Keratinocyte (primary cell): Measurements from ENCODE around the gene DIPK2A. TPM values are rescaled to one million over a fixed set of nuclear protein-coding genes. Genes with fewer than 3 reads are reported as not detected.

Experiments
- DNase-seq: peaks from one replicate; pipeline ENCODE4 v3.0.0-alpha.2; 2011; ENCODE audit warnings: low read depth, missing footprints, low spot score
- FAIRE-seq: peaks from 2 replicates; lab custom pipeline; 2011; peaks lifted over from hg19 to GRCh38; lab: Jason Lieb, UNC
- H2AFZ ChIP-seq: 2 replicates; pipeline ENCODE4 v1.6.0; 2012; ENCODE audit warnings: low read length, control low read depth, inconsistent platforms; ENCODE audit not compliant: control insufficient read depth
- H3K27ac ChIP-seq: 2 replicates; pipeline ENCODE4 v1.5.1; 2011; ENCODE audit warnings: low read length; ENCODE audit not compliant: control insufficient read depth, insufficient read depth
- H3K27me3 ChIP-seq: 3 replicates; pipeline ENCODE4 v1.6.0; 2011; ENCODE audit warnings: low read length; ENCODE audit not compliant: control insufficient read depth, insufficient read depth; ENCODE audit errors: extremely low read depth
- H3K36me3 ChIP-seq, 2 experiments: 2 replicates in 1 of 2; 3 replicates in 1 of 2; pipeline ENCODE4 v1.5.1; 2011; ENCODE audit warnings: low read length in 2 of 2, mild to moderate bottlenecking in 1 of 2; ENCODE audit not compliant: control insufficient read depth in 2 of 2, insufficient read depth in 2 of 2; ENCODE audit errors: extremely low read depth in 1 of 2
- H3K4me1 ChIP-seq: 3 replicates; pipeline ENCODE4 v1.5.1; 2011; ENCODE audit warnings: low read length; ENCODE audit not compliant: control insufficient read depth, insufficient read depth; ENCODE audit errors: extremely low read depth
- H3K4me2 ChIP-seq: 3 replicates; pipeline ENCODE4 v1.6.0; 2011; ENCODE audit warnings: low read depth, low read length; ENCODE audit not compliant: control insufficient read depth, insufficient read depth; ENCODE audit errors: extremely low read depth
- H3K4me3 ChIP-seq, 3 experiments: fragments of 200-600 bp in 1 of 3; sonication (generic) in 1 of 3; 2 replicates in 2 of 3; 3 replicates in 1 of 3; pipeline ENCODE4 v1.5.1; 2011 to 2016; ENCODE audit warnings: low read length in 3 of 3, mild to moderate bottlenecking in 3 of 3, control low read depth in 2 of 3, inconsistent platforms in 1 of 3, low read depth in 1 of 3, mixed read lengths in 1 of 3, mixed run types in 1 of 3, moderate library complexity in 1 of 3; ENCODE audit not compliant: control insufficient read depth in 2 of 3, insufficient read depth in 2 of 3; ENCODE audit errors: extremely low read depth in 1 of 3
- H3K79me2 ChIP-seq: 2 replicates; pipeline ENCODE4 v1.6.0; 2012; ENCODE audit warnings: low read length; ENCODE audit not compliant: control insufficient read depth, insufficient read depth
- H3K9ac ChIP-seq: 3 replicates; pipeline ENCODE4 v1.6.0; 2011; ENCODE audit warnings: low read length; ENCODE audit not compliant: control insufficient read depth, insufficient read depth; ENCODE audit errors: extremely low read depth
- H3K9me1 ChIP-seq: 3 replicates; pipeline ENCODE4 v1.6.0; 2011; ENCODE audit warnings: low read length; ENCODE audit not compliant: control insufficient read depth, insufficient read depth; ENCODE audit errors: extremely low read depth
- H3K9me3 ChIP-seq: 2 replicates; pipeline ENCODE4 v1.5.1; 2012; ENCODE audit warnings: low read depth, low read length; ENCODE audit not compliant: control insufficient read depth
- H4K20me1 ChIP-seq: 3 replicates; pipeline ENCODE4 v1.6.0; 2011; ENCODE audit warnings: low read length; ENCODE audit not compliant: control insufficient read depth, insufficient read depth; ENCODE audit errors: extremely low read depth
- EZH2 ChIP-seq: IDR thresholded peaks from one replicate; pipeline ENCODE4 v1.6.1; 2012; ENCODE audit warnings: inconsistent platforms, mild to moderate bottlenecking, low read length, moderate library complexity
- dilution Hi-C: fragments of 300-500 bp; cut with MboI; formaldehyde crosslinking; loops from one replicate; pipeline ENCODE4 v1.7.0; 2020; ENCODE audit warnings: low sequenced_read_pairs; ENCODE audit not compliant: extremely low pct_ligation_motif_present
- polyA plus RNA-seq, 5 experiments: library from polyadenylated mRNA; depleted of rRNA in 3 of 5; stranded (reverse) in 3 of 5; stranded (forward) in 1 of 5; unstranded in 1 of 5; fragments of >200 nt; gene quantifications; 1 replicate in 1 of 5; 2 replicates in 3 of 5; 3 replicates in 1 of 5; pipeline versions ENCODE4 v1.2.1 to v1.2.3, GENCODE V29; 2011 to 2012; ENCODE audit warnings: missing spikeins in 2 of 5, low read depth in 1 of 5, low replicate concordance in 1 of 5
- TF ChIP-seq, protein P1 (sequence below), 3 experiments: IDR thresholded peaks in 1 of 3; conservative IDR thresholded peaks in 1 of 3; optimal IDR thresholded peaks in 1 of 3; 2 replicates in 2 of 3; 3 replicates in 1 of 3; pipeline versions ENCODE3 to v1.5.1; 2011; ENCODE audit warnings: low read length in 3 of 3, mild to moderate bottlenecking in 3 of 3, moderate library complexity in 2 of 3, control low read depth in 1 of 3, inconsistent platforms in 1 of 3; ENCODE audit not compliant: insufficient read depth in 2 of 3; ENCODE audit errors: extremely low read depth in 1 of 3

The DIPK2A gene
- polyA plus RNA-seq, 1 donor (not counting 4 experiments of a cell fraction or from before 2014, with no cell fraction given): 7.8 TPM

DNA sequence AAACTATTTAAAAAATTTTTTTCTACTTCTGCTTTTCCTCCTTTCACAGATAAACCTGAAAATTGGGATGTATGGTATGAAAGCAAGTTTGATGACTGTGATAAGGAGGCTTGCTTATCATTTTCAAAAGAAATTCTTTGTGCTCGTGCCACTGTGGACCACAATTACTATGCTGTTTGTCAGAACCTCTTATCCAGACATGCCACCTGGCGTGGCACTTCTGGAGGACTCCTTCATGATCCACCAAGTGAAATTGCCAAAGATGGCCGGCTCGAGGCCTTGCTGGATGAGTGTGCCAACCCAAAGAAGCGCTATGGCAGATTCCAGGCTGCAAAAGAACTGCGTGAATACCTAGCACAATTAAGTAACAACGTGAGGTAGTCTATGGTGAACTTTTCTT, 17.8 kb downstream of the DIPK2A start:
- no peaks in the 10 kb centered on the region for H3K27me3 ChIP-seq
- no peaks in the 10 kb centered on the region for H3K9me3 ChIP-seq
- TF ChIP-seq EZH2: no peak
- TF ChIP-seq, protein P1, sequence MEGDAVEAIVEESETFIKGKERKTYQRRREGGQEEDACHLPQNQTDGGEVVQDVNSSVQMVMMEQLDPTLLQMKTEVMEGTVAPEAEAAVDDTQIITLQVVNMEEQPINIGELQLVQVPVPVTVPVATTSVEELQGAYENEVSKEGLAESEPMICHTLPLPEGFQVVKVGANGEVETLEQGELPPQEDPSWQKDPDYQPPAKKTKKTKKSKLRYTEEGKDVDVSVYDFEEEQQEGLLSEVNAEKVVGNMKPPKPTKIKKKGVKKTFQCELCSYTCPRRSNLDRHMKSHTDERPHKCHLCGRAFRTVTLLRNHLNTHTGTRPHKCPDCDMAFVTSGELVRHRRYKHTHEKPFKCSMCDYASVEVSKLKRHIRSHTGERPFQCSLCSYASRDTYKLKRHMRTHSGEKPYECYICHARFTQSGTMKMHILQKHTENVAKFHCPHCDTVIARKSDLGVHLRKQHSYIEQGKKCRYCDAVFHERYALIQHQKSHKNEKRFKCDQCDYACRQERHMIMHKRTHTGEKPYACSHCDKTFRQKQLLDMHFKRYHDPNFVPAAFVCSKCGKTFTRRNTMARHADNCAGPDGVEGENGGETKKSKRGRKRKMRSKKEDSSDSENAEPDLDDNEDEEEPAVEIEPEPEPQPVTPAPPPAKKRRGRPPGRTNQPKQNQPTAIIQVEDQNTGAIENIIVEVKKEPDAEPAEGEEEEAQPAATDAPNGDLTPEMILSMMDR (optimal IDR thresholded peaks at IDR 0.05 in 1 of 3, IDR thresholded peaks at IDR 0.05 in 1 of 3, conservative IDR thresholded peaks at IDR 0.05 in 1 of 3; ENCODE audit: extremely low read depth in 1 of 3, insufficient read depth in 2 of 3, low read length in 3 of 3): no peak
- H3K27ac ChIP-seq: no peak overlapping the region
- H4K20me1 ChIP-seq: no peaks in the 10 kb centered on the region
- no peak overlapping the region for H2AFZ ChIP-seq
- H3K9ac ChIP-seq: no peak overlapping the region
- H3K36me3 ChIP-seq: no peaks in the 10 kb centered on the region
- H3K9me1 ChIP-seq: no peaks in the 10 kb centered on the region
- dilution Hi-C loops: no loop called here
- no peak for FAIRE-seq
- H3K4me2 ChIP-seq: no peak overlapping the region
- no peak for DNase-seq
- no peaks in the 10 kb centered on the region for H3K79me2 ChIP-seq
- no peak overlapping the region for H3K4me3 ChIP-seq
- H3K4me1 ChIP-seq: no peaks in the 10 kb centered on the region

DNA sequence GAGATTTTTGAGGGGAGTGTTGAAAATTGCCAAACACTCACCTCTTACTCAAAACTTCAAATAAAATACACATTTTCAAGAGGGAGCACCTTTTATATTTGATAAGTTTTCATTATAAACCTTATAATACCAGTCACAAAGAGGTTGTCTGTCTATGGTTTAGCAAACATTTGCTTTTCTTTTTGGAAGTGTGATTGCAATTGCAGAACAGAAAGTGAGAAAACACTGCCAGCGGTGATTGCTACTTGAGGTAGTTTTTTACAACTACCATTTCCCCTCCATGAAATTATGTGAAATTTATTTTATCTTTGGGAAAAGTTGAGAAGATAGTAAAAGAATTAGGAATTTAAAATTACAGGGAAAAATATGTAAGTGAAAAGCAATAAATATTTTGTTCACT, 20.1 kb downstream of the DIPK2A start:
- Histone ChIP-seq H3K4me3 (no peak overlapping the region), H3K9me3 (no peaks in the 10 kb centered on the region), H3K9me1 (no peaks in the 10 kb centered on the region), H4K20me1 (no peaks in the 10 kb centered on the region), H3K4me2 (no peak overlapping the region), H2AFZ (no peak overlapping the region), H3K4me1 (no peaks in the 10 kb centered on the region), H3K79me2 (no peaks in the 10 kb centered on the region), H3K9ac (no peak overlapping the region), H3K27me3 (no peaks in the 10 kb centered on the region), H3K27ac (no peak overlapping the region), H3K36me3 (no peaks in the 10 kb centered on the region)
- FAIRE-seq: no peak
- DNase-seq: no peak
- no peak for TF ChIP-seq EZH2
- TF ChIP-seq, protein P1 (optimal IDR thresholded peaks at IDR 0.05 in 1 of 3, IDR thresholded peaks at IDR 0.05 in 1 of 3, conservative IDR thresholded peaks at IDR 0.05 in 1 of 3; ENCODE audit: extremely low read depth in 1 of 3, insufficient read depth in 2 of 3, low read length in 3 of 3): no peak
- dilution Hi-C loops: no loop called here
